Measurements from ENCODE around the gene KRTAP5-9. TPM values are rescaled to one million over a fixed set of nuclear protein-coding genes. Genes with fewer than 3 reads are reported as not detected.
"Not testable (repeated sequence)": the region's sequence is repeated elsewhere in the genome, so short reads cannot be mapped to it uniquely, and the experiment has no call there.

KRTAP5-9 gene
- total RNA-seq, 1 experiment from 2014 or later: not detected

- DNase-seq: no peak
- Mint-ChIP-seq H3K4me3 (ENCODE audit: low read depth, unreplicated experiment) (no peak overlapping the region), H3K36me3 (ENCODE audit: insufficient read depth, unreplicated experiment) (no peaks in the 10 kb centered on the region), H3K27me3 (ENCODE audit: unreplicated experiment) (peaks cover 24% of the 10 kb centered on the region), H3K9me3 (ENCODE audit: low read depth, unreplicated experiment) (peaks cover 2% of the 10 kb centered on the region), H3K4me1 (ENCODE audit: low read depth, unreplicated experiment) (no peaks in the 10 kb centered on the region), H3K27ac (ENCODE audit: unreplicated experiment) (no peak overlapping the region)
- no peak for TF ChIP-seq CTCF (IDR thresholded peaks at IDR 0.05; ENCODE audit: unreplicated experiment)
- no TSS peak for BruUV-seq (replicated peaks)
- CTCF ChIA-PET: no interaction called here
- intact Hi-C loops (cut with micrococcal nuclease; ENCODE audit: unreplicated experiment): no loop called here
These were observed 12.4 kb upstream of the KRTAP5-9 start for GRCh38 chr11:71535825-71536224.

GRCh38 chr11:71537537-71537936 is 10.7 kb upstream of the KRTAP5-9 start:
- Mint-ChIP-seq H3K27me3 (ENCODE audit: unreplicated experiment) (peaks cover 39% of the 10 kb centered on the region), H3K4me3 (ENCODE audit: low read depth, unreplicated experiment) (no peak overlapping the region), H3K36me3 (ENCODE audit: insufficient read depth, unreplicated experiment) (no peaks in the 10 kb centered on the region), H3K27ac (ENCODE audit: unreplicated experiment) (no peak overlapping the region), H3K9me3 (ENCODE audit: low read depth, unreplicated experiment) (peaks cover 2% of the 10 kb centered on the region), H3K4me1 (ENCODE audit: low read depth, unreplicated experiment) (no peaks in the 10 kb centered on the region)
- CTCF ChIA-PET: no interaction called here
- DNase-seq: no peak
- intact Hi-C loops (cut with micrococcal nuclease; ENCODE audit: unreplicated experiment): no loop called here
- BruUV-seq (replicated peaks): no TSS peak
- TF ChIP-seq CTCF (IDR thresholded peaks at IDR 0.05; ENCODE audit: unreplicated experiment): no peak

- intact Hi-C loops (cut with micrococcal nuclease; ENCODE audit: unreplicated experiment); BruUV-seq (replicated peaks); DNase-seq; CTCF ChIA-PET; H3K4me1 Mint-ChIP-seq (ENCODE audit: low read depth, unreplicated experiment); H3K9me3 Mint-ChIP-seq (ENCODE audit: low read depth, unreplicated experiment); H3K27ac Mint-ChIP-seq (ENCODE audit: unreplicated experiment); H3K36me3 Mint-ChIP-seq (ENCODE audit: insufficient read depth, unreplicated experiment); H3K4me3 Mint-ChIP-seq (ENCODE audit: low read depth, unreplicated experiment): not testable (repeated sequence)
- peaks cover 44% of the 10 kb centered on the region for H3K27me3 Mint-ChIP-seq (ENCODE audit: unreplicated experiment)
These were observed 10.1 kb upstream of the KRTAP5-9 start, which contains the start of gene KRTAP5-8 for GRCh38 chr11:71537977-71538665. Gene KRTAP5-8, plus strand, starts transcription at chr11:71538025. Its CDS starts 31 bp downstream, at chr11:71538056.

- no peak overlapping the region for H3K27ac Mint-ChIP-seq (ENCODE audit: unreplicated experiment)
- CTCF ChIA-PET: no interaction called here
- H3K4me1 Mint-ChIP-seq (ENCODE audit: low read depth, unreplicated experiment): peaks cover 10% of the 10 kb centered on the region
- peaks cover 49% of the 10 kb centered on the region for H3K27me3 Mint-ChIP-seq (ENCODE audit: unreplicated experiment)
- BruUV-seq (replicated peaks): no TSS peak
- intact Hi-C loops (cut with micrococcal nuclease; ENCODE audit: unreplicated experiment): no loop called here
- peaks cover 2% of the 10 kb centered on the region for H3K9me3 Mint-ChIP-seq (ENCODE audit: low read depth, unreplicated experiment)
- no peak for DNase-seq
- no peak for TF ChIP-seq CTCF (IDR thresholded peaks at IDR 0.05; ENCODE audit: unreplicated experiment)
- no peak overlapping the region for H3K4me3 Mint-ChIP-seq (ENCODE audit: low read depth, unreplicated experiment)
- H3K36me3 Mint-ChIP-seq (ENCODE audit: insufficient read depth, unreplicated experiment): no peaks in the 10 kb centered on the region
These were observed 9.6 kb upstream of the KRTAP5-9 start for GRCh38 chr11:71538666-71538990.

- peaks cover 2% of the 10 kb centered on the region for H3K9me3 Mint-ChIP-seq (ENCODE audit: low read depth, unreplicated experiment)
- H3K27ac Mint-ChIP-seq (ENCODE audit: unreplicated experiment): no peak overlapping the region
- peaks cover 53% of the 10 kb centered on the region for H3K27me3 Mint-ChIP-seq (ENCODE audit: unreplicated experiment)
These were observed 9.2 kb upstream of the KRTAP5-9 start for GRCh38 chr11:71539017-71539416.

GRCh38 chr11:71539971-71540370 is 8.2 kb upstream of the KRTAP5-9 start:
- peaks cover 11% of the 10 kb centered on the region for H3K4me1 Mint-ChIP-seq (ENCODE audit: low read depth, unreplicated experiment)
- H3K27ac Mint-ChIP-seq (ENCODE audit: unreplicated experiment); H3K36me3 Mint-ChIP-seq (ENCODE audit: insufficient read depth, unreplicated experiment); H3K4me3 Mint-ChIP-seq (ENCODE audit: low read depth, unreplicated experiment); H3K9me3 Mint-ChIP-seq (ENCODE audit: low read depth, unreplicated experiment); BruUV-seq (replicated peaks); intact Hi-C loops (cut with micrococcal nuclease; ENCODE audit: unreplicated experiment); DNase-seq; CTCF ChIA-PET: not testable (repeated sequence)
- peaks cover 63% of the 10 kb centered on the region for H3K27me3 Mint-ChIP-seq (ENCODE audit: unreplicated experiment)

More at GRCh38 chr11:71539017-71539416, 9.2 kb upstream of the KRTAP5-9 start:
- Mint-ChIP-seq H3K4me1 (ENCODE audit: low read depth, unreplicated experiment) (peaks cover 11% of the 10 kb centered on the region), H3K36me3 (ENCODE audit: insufficient read depth, unreplicated experiment) (no peaks in the 10 kb centered on the region), H3K4me3 (ENCODE audit: low read depth, unreplicated experiment) (no peak overlapping the region)
- no peak for DNase-seq
- no TSS peak for BruUV-seq (replicated peaks)
- TF ChIP-seq CTCF (IDR thresholded peaks at IDR 0.05; ENCODE audit: unreplicated experiment): no peak
- intact Hi-C loops (cut with micrococcal nuclease; ENCODE audit: unreplicated experiment): no loop called here
- CTCF ChIA-PET: no interaction called here

GRCh38 chr11:71540521-71541304 is 7.5 kb upstream of the KRTAP5-9 start:
- H3K27ac Mint-ChIP-seq (ENCODE audit: unreplicated experiment); H3K36me3 Mint-ChIP-seq (ENCODE audit: insufficient read depth, unreplicated experiment); H3K9me3 Mint-ChIP-seq (ENCODE audit: low read depth, unreplicated experiment); CTCF ChIA-PET; intact Hi-C loops (cut with micrococcal nuclease; ENCODE audit: unreplicated experiment); BruUV-seq (replicated peaks); DNase-seq; H3K4me3 Mint-ChIP-seq (ENCODE audit: low read depth, unreplicated experiment): not testable (repeated sequence)
- Mint-ChIP-seq H3K4me1 (ENCODE audit: low read depth, unreplicated experiment) (peaks cover 11% of the 10 kb centered on the region), H3K27me3 (ENCODE audit: unreplicated experiment) (peaks cover 70% of the 10 kb centered on the region)
